GM12864 (cell line): Measurements from ENCODE around the gene HOXC13.

Source experiments
- DNase-seq: peaks from one replicate; pipeline ENCODE4 v3.0.0-alpha.2; 2011; ENCODE audit warnings: low read depth
- H3K4me3 ChIP-seq: 2 replicates; pipeline ENCODE4 v1.5.1; 2011; ENCODE audit warnings: mild to moderate bottlenecking, low read depth, low read length, control low read depth
- TF ChIP-seq, protein P1 (sequence below): IDR thresholded peaks from 2 replicates; pipeline ENCODE4 v1.5.1; 2011; ENCODE audit warnings: low read depth, mild to moderate bottlenecking, moderate library complexity, low read length, control low read depth, inconsistent platforms; ENCODE audit errors: missing control alignments

HOXC13 gene

DNA sequence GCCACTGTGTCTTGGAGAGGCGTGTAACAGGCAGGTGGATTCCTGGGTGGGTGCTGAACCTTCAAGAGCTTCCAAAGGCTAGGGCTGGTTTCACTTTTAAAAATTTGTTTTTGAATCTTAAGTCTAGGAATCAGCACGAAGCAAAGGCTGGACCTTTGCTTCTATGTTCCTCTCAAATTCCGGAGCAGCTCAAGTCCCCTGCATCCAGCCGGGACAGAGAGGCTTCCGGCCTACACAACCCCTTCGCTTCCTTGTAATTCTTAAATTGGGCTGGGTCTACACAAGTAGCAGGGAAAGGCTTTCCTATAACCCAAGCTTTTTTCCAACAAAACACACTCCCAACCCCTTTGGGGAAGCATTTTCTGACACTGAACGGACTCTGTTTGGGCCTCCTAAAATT lies 24.4 kb downstream of the HOXC13 start:
- DNase-seq, result no peak
- TF ChIP-seq, protein P1, sequence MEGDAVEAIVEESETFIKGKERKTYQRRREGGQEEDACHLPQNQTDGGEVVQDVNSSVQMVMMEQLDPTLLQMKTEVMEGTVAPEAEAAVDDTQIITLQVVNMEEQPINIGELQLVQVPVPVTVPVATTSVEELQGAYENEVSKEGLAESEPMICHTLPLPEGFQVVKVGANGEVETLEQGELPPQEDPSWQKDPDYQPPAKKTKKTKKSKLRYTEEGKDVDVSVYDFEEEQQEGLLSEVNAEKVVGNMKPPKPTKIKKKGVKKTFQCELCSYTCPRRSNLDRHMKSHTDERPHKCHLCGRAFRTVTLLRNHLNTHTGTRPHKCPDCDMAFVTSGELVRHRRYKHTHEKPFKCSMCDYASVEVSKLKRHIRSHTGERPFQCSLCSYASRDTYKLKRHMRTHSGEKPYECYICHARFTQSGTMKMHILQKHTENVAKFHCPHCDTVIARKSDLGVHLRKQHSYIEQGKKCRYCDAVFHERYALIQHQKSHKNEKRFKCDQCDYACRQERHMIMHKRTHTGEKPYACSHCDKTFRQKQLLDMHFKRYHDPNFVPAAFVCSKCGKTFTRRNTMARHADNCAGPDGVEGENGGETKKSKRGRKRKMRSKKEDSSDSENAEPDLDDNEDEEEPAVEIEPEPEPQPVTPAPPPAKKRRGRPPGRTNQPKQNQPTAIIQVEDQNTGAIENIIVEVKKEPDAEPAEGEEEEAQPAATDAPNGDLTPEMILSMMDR, result no peak
- H3K4me3 ChIP-seq, result no peak overlapping the region

DNA sequence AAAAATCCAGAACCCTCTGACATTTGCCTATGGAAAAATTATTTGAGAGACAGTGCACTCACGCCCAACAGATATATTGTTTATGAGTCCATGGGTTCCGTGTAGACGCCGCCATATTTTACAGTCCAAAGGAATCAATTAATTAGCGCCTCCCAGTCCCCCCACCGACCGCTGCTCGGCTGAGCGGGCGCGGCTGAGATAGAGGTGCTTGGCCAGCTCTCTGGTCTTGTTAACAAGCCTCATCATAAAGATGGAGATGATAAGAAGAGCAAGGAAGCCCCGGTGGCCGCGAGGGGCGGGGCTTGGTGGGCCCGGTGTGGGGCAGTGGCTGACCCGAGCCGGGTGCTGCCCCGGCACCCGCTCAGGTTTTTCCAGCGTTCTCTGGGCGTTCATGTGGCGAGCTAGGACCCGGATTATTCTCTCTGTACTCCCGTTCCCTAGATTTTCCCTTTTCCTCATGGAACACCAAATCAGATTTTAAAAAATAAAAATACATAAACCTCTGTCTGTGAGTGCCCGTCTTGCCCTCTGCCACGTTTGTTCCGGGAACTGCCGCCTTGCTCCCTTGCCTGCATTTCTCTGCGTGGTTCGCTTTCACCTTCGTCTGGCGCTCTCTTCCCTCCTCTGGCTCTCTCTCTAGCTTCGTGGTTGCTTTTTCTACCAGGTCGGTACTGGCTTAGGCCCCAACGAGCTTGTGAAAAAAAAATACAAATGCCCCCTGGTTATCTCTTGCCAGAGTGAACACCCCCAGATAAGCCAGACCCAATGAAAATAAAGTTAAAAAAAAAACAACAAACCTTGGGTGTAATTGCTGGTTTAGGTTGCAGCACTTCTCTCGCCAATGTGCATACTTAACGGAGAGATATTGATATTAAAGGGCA lies 25.0 kb downstream of the HOXC13 start:
- TF ChIP-seq, protein P1, result no peak
- H3K4me3 ChIP-seq, result no peak overlapping the region
- no peak for DNase-seq

DNA sequence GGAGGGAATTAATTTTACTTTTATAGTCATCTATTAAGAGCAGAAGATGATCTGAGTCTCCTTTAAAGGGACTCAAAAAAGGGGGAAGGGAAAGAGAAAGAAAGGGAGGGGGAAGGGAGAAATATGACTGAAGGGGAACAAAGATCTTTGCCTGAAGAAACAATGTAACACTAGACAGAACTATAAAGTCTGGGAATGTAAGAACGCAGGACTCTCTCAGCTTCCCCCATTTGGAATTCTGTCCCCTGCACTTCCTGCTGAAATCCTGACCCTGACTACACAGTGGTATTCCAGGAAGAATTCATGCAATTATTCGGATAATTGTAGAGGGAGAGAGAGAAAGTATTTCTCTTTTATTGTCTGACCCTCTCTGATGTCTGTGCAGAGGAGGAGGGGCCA lies 25.7 kb downstream of the HOXC13 start:
- DNase-seq, result no peak
- TF ChIP-seq, protein P1, result no peak

DNA sequence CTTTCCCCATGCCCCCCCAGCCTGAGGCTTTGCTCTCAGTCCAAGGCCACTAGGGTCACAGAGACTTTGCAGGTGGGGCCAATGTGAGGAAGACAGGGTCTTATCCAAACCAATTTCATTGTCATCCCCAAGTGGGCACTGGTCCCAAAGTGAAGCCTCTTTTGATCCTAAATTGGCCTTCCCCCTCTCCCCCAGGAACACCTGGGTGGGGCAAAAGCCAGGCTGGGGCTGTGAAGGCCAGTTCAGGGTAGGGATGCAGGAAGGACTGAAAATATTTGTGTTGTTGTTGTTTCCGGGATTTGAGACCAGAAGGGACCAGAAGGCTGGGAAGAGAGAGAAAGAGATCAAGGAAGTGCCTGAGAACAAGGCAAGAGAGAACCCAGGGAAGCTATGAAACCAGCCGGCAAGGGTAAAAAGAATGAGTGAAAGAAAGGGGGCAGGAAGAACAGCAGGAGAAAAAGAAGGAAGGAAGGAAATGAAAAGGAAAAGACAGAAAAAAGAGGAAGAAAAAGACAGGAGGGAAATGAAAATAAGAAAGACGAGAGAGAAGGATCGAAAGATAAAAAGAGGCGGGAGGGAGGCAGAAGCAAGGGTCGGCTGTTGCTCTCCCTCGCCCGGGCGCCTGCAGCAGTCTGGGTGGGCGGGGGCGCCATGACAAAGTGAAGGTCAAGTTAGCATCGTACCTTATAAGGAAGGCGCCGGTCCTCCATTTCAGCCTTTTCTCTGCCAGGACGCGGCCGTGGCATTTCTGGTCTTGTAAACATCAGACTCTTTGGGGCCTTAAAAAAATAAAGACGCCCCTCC lies 26.9 kb downstream of the HOXC13 start:
- no peak overlapping the region for H3K4me3 ChIP-seq

More for the DNA sequence above, 25.7 kb downstream of the HOXC13 start:
- H3K4me3 ChIP-seq, result no peak overlapping the region

DNA sequence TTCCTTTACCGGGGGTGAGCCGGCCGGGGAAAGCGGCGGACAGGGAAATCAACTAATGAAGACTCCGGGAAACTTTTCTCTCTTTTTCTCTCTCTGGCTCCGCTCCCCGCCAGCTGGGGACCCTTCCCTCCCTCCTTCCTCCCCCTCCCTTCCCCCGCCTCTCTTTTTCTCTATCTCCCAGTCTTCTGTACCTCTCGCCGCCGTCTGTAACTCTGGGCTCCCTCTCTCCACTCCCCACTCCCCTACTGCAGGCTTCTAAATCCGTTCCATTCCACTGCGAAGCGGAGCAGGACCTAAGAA lies 27.4 kb downstream of the HOXC13 start:
- no peak overlapping the region for H3K4me3 ChIP-seq
- TF ChIP-seq, protein P1, result no peak
- no peak for DNase-seq

More for the DNA sequence above, 26.9 kb downstream of the HOXC13 start:
- DNase-seq, result no peak
- TF ChIP-seq, protein P1, result no peak

DNA sequence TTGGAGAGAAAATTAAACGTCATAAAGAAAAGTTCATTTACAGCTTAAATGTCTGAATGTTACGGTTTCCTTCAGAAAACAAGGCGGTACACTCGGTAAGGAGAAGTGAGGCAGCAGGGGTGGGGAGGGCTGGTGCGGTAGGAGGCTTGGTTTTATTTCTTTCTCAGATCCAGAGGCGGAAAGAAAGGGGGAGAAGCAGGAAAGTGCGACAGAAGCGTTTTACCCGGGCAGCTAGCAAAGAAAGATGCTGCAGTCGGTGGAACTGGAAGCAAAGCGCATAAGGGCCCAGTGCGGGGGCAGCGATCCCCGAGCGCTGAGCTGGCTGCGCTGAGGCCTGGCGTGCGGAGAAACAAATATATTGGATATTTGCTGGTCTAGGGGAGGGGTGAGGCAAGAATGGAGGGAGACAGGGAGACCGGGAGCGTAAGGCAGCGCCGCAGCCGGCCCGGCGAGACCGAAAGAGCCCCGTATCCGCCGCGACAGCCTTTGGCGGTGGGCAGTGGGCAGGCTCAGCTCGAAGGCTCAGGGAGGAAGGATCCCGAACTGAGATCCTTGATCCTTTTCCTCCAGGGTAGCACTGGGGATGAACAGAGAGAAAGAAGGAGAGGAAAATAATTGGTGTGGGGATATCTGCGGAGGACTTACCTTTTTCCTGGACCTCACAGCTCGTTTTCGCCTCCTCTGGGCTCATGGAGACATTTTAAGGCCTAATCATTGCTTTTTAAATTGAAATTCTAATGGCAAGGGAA lies 27.9 kb downstream of the HOXC13 start:
- DNase-seq, result no peak
- TF ChIP-seq, protein P1, result no peak
- no peak overlapping the region for H3K4me3 ChIP-seq
